HG02623 (cell line): Measurements from ENCODE around the gene FOXA3.
A peak's percentile ranks its signal among the peaks of the same experiment; 100 is the strongest.
"Not testable (repeated sequence)": the region's sequence is repeated elsewhere in the genome, so short reads cannot be mapped to it uniquely, and the experiment has no call there.

Experiments
- ATAC-seq: cut with Tn5 transposase; IDR thresholded peaks from one replicate; pipeline ENCODE4 v1.9.1; 2021; ENCODE audit warnings: moderate library complexity; ENCODE audit not compliant: unreplicated experiment

Gene FOXA3

GRCh38 chr19:45887200-45887710 is 23.1 kb downstream of the FOXA3 start:
- ATAC-seq = no peak

GRCh38 chr19:45889210-45889885 is 25.2 kb downstream of the FOXA3 start:
- no peak for ATAC-seq

- no peak for ATAC-seq
Observed at GRCh38 chr19:45890877-45891276, 26.8 kb downstream of the FOXA3 start.

- ATAC-seq = no peak
Observed at GRCh38 chr19:45895519-45895972, 31.4 kb downstream of the FOXA3 start.

- not testable (repeated sequence) for ATAC-seq
Observed at GRCh38 chr19:45895983-45896599, 32.0 kb downstream of the FOXA3 start.

GRCh38 chr19:45897261-45897812 is 33.2 kb downstream of the FOXA3 start:
- no peak for ATAC-seq

- ATAC-seq = no peak
Observed at GRCh38 chr19:45899253-45899652, 35.1 kb downstream of the FOXA3 start.

GRCh38 chr19:45899919-45900589 is 35.9 kb downstream of the FOXA3 start:
- no peak for ATAC-seq

GRCh38 chr19:45900738-45901431 is 36.8 kb downstream of the FOXA3 start:
- no peak for ATAC-seq

- ATAC-seq = no peak
Observed at GRCh38 chr19:45901432-45901911, 37.3 kb downstream of the FOXA3 start.

GRCh38 chr19:45901912-45902650 is 38.0 kb downstream of the FOXA3 start, which contains the start of gene MYPOP:
Gene MYPOP (minus strand): TSS chr19:45902613. CDS start chr19:45901773, 840 bp downstream.
- ATAC-seq = no peak

- peak; percentile 81 for ATAC-seq
Observed at GRCh38 chr19:45902651-45903625, 38.8 kb downstream of the FOXA3 start.

GRCh38 chr19:45905011-45905410 is 40.9 kb downstream of the FOXA3 start:
- no peak for ATAC-seq

GRCh38 chr19:45906221-45906620 is 42.1 kb downstream of the FOXA3 start:
- ATAC-seq = no peak

GRCh38 chr19:45908956-45909355 is 44.8 kb downstream of the FOXA3 start:
- ATAC-seq = no peak

- ATAC-seq = no peak
Observed at GRCh38 chr19:45911291-45911690, 47.2 kb downstream of the FOXA3 start.

GRCh38 chr19:45913874-45914830 is 50.0 kb downstream of the FOXA3 start, which contains the start of gene NANOS2:
Gene NANOS2 (minus strand): TSS chr19:45914778. CDS start chr19:45914693, 85 bp downstream.
- no peak for ATAC-seq
